ENCODE results near the gene GABRB2.
"Not testable (repeated sequence)": the region's sequence is repeated elsewhere in the genome, so short reads cannot be mapped to it uniquely, and the experiment has no call there.

The GABRB2 gene

GRCh38 chr5:161283296-161283695 lies 263.2 kb downstream of the GABRB2 start:
- H3K27ac Mint-ChIP-seq = no peak overlapping the region
- no peaks in the 10 kb centered on the region for H3K4me1 Mint-ChIP-seq (ENCODE audit: low read depth)
- no peaks in the 10 kb centered on the region for H3K27me3 Mint-ChIP-seq
- no peak for DNase-seq
- H3K9me3 Mint-ChIP-seq = peaks cover 5% of the 10 kb centered on the region
- no peaks in the 10 kb centered on the region for H3K36me3 Mint-ChIP-seq (ENCODE audit: low read depth)
- no peak overlapping the region for H3K4me3 Mint-ChIP-seq

DNA sequence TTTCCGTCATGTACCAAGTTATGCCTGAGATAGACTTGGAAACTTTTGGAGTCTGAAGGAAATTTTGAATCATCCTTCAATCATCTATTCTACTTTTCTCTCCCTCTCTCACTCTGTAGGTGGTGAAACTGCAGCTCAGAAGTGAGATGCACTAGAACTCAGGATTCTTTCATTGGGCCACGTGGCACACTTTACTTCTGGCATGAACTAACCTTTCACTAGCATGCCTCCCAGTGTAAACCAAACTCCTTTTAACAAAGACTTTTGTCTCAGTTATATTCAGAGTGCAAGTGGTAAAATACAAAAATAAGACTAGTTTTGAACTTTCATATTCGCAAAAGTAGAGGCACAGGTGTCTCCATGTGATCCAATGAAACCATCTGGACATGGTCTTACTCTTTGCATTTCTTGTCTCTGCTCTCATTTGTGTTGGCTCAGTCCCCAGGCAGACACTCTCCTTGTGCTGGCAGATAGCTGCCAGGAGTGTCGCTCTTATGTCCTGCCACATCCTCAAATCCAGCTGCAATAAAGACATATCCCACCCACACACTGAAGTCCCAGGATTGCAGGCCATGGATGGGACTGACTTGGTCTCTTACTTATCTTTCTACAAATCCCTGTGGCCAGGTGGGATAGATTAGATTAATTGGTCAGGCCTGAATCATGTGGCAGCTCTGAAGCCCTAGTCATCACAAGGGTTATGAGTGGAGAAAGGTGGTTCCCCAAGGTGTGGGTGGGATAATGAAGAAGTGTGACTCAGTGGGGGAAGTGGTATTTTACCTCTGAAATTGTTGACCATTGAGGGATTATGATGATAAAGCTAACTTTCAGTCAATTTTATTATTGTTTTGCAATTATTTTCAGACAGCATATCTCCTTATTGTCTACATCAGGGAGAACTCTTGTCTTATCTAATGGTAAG lies 267.5 kb downstream of the GABRB2 start:
- H3K4me1 Mint-ChIP-seq (ENCODE audit: low read depth) = no peaks in the 10 kb centered on the region
- H3K9me3 Mint-ChIP-seq = peaks cover 5% of the 10 kb centered on the region
- H3K27ac Mint-ChIP-seq = no peak overlapping the region
- no peaks in the 10 kb centered on the region for H3K36me3 Mint-ChIP-seq (ENCODE audit: low read depth)
- no peaks in the 10 kb centered on the region for H3K27me3 Mint-ChIP-seq
- no peak for DNase-seq
- H3K4me3 Mint-ChIP-seq = no peak overlapping the region

- no peak for DNase-seq
- H3K36me3 Mint-ChIP-seq (ENCODE audit: low read depth) = no peaks in the 10 kb centered on the region
- no peaks in the 10 kb centered on the region for H3K27me3 Mint-ChIP-seq
- no peak overlapping the region for H3K27ac Mint-ChIP-seq
- H3K4me1 Mint-ChIP-seq (ENCODE audit: low read depth) = no peaks in the 10 kb centered on the region
- H3K9me3 Mint-ChIP-seq = peaks cover 5% of the 10 kb centered on the region
- no peak overlapping the region for H3K4me3 Mint-ChIP-seq
Measured at GRCh38 chr5:161277011-161277410, 269.5 kb downstream of the GABRB2 start.

DNA sequence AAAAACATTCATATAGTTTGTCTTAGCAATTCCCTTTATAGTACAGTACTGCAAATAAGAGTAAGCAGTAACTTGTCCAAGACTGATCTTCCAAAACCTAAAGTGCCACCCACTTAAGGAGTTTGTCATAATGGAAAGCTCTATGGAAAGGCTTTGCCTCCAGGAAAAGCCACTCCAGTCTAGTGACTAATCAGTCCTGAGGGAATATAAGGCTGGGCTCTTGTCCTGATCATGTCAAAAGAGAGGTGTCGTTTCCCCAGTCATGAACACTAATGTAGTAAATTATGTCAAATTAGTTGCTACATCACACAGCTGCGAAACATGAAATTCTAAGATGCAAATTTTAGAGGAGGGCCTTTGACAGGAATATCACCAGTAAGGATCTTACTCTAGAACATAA lies 271.6 kb downstream of the GABRB2 start:
- H3K27me3 Mint-ChIP-seq = no peaks in the 10 kb centered on the region
- no peak overlapping the region for H3K27ac Mint-ChIP-seq
- no peaks in the 10 kb centered on the region for H3K36me3 Mint-ChIP-seq (ENCODE audit: low read depth)
- no peak for DNase-seq
- no peak overlapping the region for H3K4me3 Mint-ChIP-seq
- peaks cover 5% of the 10 kb centered on the region for H3K9me3 Mint-ChIP-seq
- H3K4me1 Mint-ChIP-seq (ENCODE audit: low read depth) = no peaks in the 10 kb centered on the region

DNA sequence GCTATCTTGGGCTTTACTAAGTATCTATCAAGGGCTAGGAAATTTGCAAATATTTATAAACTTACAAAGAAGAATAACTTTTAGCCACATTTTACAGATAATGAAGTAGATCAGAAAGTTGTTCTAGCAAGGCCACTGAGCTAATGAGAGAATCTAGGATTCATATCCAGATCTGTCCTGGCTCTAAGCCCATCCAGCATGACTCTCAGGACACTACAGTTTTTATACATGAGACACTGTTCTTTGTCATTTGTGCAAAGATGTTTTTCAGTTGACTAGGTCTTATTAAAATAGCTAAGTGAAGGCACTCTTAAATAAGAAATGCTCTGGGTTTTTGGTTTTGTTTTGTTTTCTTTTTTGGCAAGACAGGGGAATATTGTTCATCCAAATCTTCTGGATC lies 273.1 kb downstream of the GABRB2 start:
- Mint-ChIP-seq H3K36me3 (ENCODE audit: low read depth) (no peaks in the 10 kb centered on the region), H3K4me3 (no peak overlapping the region), H3K4me1 (ENCODE audit: low read depth) (no peaks in the 10 kb centered on the region), H3K27ac (no peak overlapping the region), H3K27me3 (no peaks in the 10 kb centered on the region), H3K9me3 (peaks cover 5% of the 10 kb centered on the region)
- DNase-seq = no peak

DNA sequence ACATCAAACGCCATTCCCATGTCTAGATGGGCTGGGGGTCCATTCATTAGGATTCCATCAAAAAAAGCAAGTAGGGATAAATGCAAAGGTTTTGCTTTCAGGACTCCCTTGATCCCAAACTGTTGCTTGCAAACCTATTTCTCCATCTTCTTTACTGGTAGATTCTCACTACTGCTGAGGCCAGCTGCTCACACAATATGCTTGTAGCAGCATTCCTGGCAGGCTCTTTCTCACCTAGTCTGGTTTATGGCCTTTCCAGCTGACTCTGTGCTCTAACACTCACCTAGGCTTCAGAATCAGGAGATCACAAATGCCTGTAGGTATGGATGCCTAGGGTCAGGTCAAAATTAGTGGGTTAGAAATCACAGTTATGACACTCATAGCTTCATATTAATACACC lies 274.7 kb downstream of the GABRB2 start:
- Mint-ChIP-seq H3K27ac (no peak overlapping the region), H3K9me3 (peaks cover 6% of the 10 kb centered on the region), H3K36me3 (ENCODE audit: low read depth) (no peaks in the 10 kb centered on the region), H3K4me1 (ENCODE audit: low read depth) (no peaks in the 10 kb centered on the region), H3K4me3 (no peak overlapping the region), H3K27me3 (no peaks in the 10 kb centered on the region)
- no peak for DNase-seq

- no peak overlapping the region for H3K27ac Mint-ChIP-seq
- H3K4me1 Mint-ChIP-seq (ENCODE audit: low read depth) = no peaks in the 10 kb centered on the region
- H3K27me3 Mint-ChIP-seq = no peaks in the 10 kb centered on the region
- peaks cover 10% of the 10 kb centered on the region for H3K9me3 Mint-ChIP-seq
- no peak overlapping the region for H3K4me3 Mint-ChIP-seq
- DNase-seq = no peak
- H3K36me3 Mint-ChIP-seq (ENCODE audit: low read depth) = no peaks in the 10 kb centered on the region
Measured at GRCh38 chr5:161269125-161269524, 277.4 kb downstream of the GABRB2 start.

DNA sequence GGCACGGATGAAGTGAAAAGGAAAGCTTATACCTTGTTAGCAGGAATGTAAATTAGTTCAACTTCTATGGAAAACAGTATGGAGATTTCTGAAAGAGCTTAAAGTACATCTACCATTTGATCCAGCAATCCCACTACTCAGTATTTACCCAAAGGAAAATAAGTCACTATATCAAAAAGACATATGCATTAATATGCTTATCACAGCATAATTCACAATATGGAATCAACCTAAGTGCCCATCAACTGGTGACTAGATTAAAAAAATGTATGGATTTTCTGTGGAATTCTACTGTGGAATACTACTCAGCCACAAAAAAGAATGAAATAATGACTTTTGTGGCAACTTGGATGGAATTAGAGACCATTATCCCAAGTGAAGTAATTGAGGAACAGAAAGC lies 279.6 kb downstream of the GABRB2 start:
- no peaks in the 10 kb centered on the region for H3K27me3 Mint-ChIP-seq
- H3K4me3 Mint-ChIP-seq = no peak overlapping the region
- peaks cover 10% of the 10 kb centered on the region for H3K9me3 Mint-ChIP-seq
- H3K4me1 Mint-ChIP-seq (ENCODE audit: low read depth) = no peaks in the 10 kb centered on the region
- DNase-seq = no peak
- H3K27ac Mint-ChIP-seq = no peak overlapping the region
- no peaks in the 10 kb centered on the region for H3K36me3 Mint-ChIP-seq (ENCODE audit: low read depth)

DNA sequence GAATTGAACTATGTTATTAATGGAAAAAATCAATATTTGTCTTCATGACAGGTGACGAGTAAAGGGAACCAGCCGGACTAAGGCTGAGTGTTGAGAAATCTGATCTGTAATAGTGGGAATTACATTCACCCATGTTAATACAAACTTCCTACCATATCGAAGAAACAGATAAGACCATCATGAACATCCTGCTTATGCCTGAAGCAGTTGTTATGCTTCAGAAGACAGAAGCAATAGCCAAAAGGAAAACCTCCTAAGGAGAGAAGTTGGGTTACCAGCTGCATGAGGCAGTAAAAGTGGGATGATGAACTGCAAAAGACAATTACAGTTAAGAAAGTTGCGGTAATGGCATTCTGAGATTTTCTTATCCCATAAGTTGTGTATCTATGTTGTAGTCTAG lies 281.5 kb downstream of the GABRB2 start:
- Mint-ChIP-seq H3K36me3 (ENCODE audit: low read depth) (no peaks in the 10 kb centered on the region), H3K4me1 (ENCODE audit: low read depth) (no peaks in the 10 kb centered on the region), H3K9me3 (peaks cover 5% of the 10 kb centered on the region), H3K27me3 (no peaks in the 10 kb centered on the region), H3K27ac (no peak overlapping the region), H3K4me3 (no peak overlapping the region)
- no peak for DNase-seq

DNA sequence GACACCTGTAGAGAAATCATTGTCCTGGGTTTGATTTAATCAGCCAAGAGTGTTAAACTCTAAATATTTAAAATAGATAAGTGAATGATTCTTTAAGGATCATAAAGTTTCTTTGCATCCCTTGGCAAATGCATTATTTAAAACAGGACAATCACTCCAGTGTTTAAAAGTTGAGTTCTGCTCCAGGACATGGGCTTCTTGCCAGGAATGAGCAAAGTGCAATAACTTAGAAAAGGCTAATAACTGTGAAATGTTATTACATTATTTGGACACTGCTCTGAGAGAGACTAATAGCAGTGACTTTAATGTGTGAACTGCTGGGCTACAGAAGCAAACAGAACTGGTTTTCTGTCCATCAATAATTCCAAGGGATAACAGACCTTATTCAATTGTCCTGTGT lies 283.3 kb downstream of the GABRB2 start:
- H3K9me3 Mint-ChIP-seq = peaks cover 5% of the 10 kb centered on the region
- no peaks in the 10 kb centered on the region for H3K27me3 Mint-ChIP-seq
- no peak overlapping the region for H3K27ac Mint-ChIP-seq
- no peak overlapping the region for H3K4me3 Mint-ChIP-seq
- H3K36me3 Mint-ChIP-seq (ENCODE audit: low read depth) = no peaks in the 10 kb centered on the region
- no peak for DNase-seq
- no peaks in the 10 kb centered on the region for H3K4me1 Mint-ChIP-seq (ENCODE audit: low read depth)

DNA sequence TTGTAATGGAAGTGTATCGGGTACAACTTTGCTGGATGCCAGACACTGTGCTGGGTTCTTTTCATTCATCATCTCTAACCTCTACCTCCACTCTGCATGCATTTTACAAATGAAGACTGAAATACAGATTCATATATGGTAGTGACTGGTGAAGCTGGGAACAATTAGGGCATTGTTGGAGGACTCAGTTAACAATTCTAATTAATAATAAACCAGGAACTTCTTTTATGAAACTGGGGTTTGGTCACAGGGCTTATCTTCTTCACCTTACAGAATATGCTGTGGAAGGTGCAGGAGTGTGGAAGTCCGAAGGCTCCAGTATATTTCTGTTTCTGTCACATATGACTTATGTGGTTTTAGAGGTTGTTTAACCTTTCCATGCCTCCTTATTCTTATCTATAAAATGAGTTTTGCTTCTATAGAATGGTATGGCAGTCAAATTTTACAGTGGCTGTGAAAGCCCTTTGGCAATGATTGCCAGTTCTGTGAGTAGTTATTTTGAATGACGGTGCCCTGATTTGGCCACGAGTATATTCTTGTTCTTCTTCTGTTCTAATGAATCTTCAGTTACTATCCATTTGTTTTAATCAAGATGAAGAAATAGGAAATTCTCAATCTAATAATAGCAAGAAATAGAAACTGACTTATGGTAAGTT lies 284.7 kb downstream of the GABRB2 start:
- no peak for DNase-seq
- H3K9me3 Mint-ChIP-seq = peaks cover 4% of the 10 kb centered on the region
- H3K4me1 Mint-ChIP-seq (ENCODE audit: low read depth) = no peaks in the 10 kb centered on the region
- H3K4me3 Mint-ChIP-seq = no peak overlapping the region
- H3K36me3 Mint-ChIP-seq (ENCODE audit: low read depth) = no peaks in the 10 kb centered on the region
- H3K27ac Mint-ChIP-seq = no peak overlapping the region
- no peaks in the 10 kb centered on the region for H3K27me3 Mint-ChIP-seq

- Mint-ChIP-seq H3K36me3 (ENCODE audit: low read depth) (no peaks in the 10 kb centered on the region), H3K27ac (no peak overlapping the region), H3K4me1 (ENCODE audit: low read depth) (no peaks in the 10 kb centered on the region), H3K4me3 (no peak overlapping the region), H3K27me3 (no peaks in the 10 kb centered on the region), H3K9me3 (no peaks in the 10 kb centered on the region)
- no peak for DNase-seq
Measured at GRCh38 chr5:161258438-161258837, 288.1 kb downstream of the GABRB2 start.

DNA sequence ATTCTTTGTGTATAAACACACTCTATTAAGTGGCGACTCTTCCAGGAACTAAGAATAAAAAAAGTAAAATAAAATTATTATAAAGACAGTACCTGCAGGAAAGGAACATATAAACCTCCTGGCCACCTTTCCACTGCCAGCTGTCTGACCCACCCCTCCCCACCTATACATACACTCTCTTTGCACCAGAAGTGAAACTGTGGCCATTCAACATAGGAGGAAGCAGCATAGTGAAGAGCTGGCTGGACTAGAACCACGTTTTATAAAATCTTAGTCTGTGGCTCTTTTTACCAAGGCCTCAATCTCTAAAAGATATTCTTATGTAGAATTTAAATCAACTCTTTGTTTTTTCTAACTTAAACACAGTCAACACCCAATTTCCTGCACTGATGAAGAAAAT lies 289.6 kb downstream of the GABRB2 start:
- H3K27me3 Mint-ChIP-seq = no peaks in the 10 kb centered on the region
- H3K4me1 Mint-ChIP-seq (ENCODE audit: low read depth) = no peaks in the 10 kb centered on the region

DNA sequence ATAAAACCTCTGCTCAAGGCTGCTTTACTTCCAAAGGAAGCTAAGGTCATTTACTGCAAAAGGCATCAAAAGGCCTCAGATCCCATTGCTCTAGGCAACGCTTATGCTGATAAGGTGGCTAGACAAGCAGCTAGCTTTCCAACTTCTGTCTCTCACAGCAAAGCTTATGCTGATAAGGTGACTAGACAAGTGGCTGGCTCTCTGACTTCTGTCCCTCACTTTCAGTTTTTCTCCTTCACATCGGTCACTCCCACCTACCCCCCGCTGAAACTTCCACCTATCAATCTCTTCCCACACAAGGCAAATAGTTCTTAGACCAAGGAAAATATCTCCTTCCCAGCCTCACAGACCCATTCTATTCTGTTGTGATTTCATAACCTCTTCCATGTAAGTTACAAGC lies 293.6 kb downstream of the GABRB2 start:
- not testable (repeated sequence) for H3K27me3 Mint-ChIP-seq; H3K4me3 Mint-ChIP-seq; H3K9me3 Mint-ChIP-seq; H3K27ac Mint-ChIP-seq; DNase-seq; H3K4me1 Mint-ChIP-seq (ENCODE audit: low read depth); H3K36me3 Mint-ChIP-seq (ENCODE audit: low read depth)

More for the DNA sequence above, 289.6 kb downstream of the GABRB2 start:
- Mint-ChIP-seq H3K4me3 (no peak overlapping the region), H3K27ac (no peak overlapping the region), H3K36me3 (ENCODE audit: low read depth) (no peaks in the 10 kb centered on the region), H3K9me3 (no peaks in the 10 kb centered on the region)
- no peak for DNase-seq

DNA sequence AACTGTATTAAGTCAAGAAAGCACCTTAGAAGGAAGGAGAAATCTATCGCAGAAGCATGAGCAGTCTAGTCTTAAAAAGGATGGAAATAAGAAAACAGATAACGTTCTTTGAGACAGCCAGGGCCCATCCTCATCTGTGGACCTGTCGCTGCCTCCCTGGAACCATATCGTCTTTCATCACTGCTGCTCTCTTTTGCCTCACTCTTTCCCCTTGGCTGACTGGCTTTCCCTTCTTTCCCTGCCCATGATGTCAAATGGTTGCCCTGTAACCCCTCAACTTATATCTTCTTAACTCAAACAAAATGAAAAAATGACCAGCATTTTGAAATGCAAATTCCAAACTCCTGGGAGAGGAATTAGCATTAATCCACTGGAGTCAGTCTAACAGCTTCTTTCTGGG lies 299.8 kb downstream of the GABRB2 start:
- no peaks in the 10 kb centered on the region for H3K4me1 Mint-ChIP-seq (ENCODE audit: low read depth)
- H3K36me3 Mint-ChIP-seq (ENCODE audit: low read depth) = no peaks in the 10 kb centered on the region
- no peaks in the 10 kb centered on the region for H3K9me3 Mint-ChIP-seq
- no peak overlapping the region for H3K27ac Mint-ChIP-seq
- no peak for DNase-seq
- no peak overlapping the region for H3K4me3 Mint-ChIP-seq
- H3K27me3 Mint-ChIP-seq = no peaks in the 10 kb centered on the region

All from activated T-cell treated with anti-CD3 and anti-CD28 coated beads, Interleukin-2, amount 50 U/mL, for 24 hours (primary cell).